GM18520 (cell line): ENCODE results near the gene TAS2R41.
"Not testable (repeated sequence)": the region's sequence is repeated elsewhere in the genome, so short reads cannot be mapped to it uniquely, and the experiment has no call there.

Experiments
- ATAC-seq: cut with Tn5 transposase; IDR thresholded peaks from one replicate; pipeline ENCODE4 v1.9.1; 2021; ENCODE audit not compliant: unreplicated experiment

Gene TAS2R41

DNA sequence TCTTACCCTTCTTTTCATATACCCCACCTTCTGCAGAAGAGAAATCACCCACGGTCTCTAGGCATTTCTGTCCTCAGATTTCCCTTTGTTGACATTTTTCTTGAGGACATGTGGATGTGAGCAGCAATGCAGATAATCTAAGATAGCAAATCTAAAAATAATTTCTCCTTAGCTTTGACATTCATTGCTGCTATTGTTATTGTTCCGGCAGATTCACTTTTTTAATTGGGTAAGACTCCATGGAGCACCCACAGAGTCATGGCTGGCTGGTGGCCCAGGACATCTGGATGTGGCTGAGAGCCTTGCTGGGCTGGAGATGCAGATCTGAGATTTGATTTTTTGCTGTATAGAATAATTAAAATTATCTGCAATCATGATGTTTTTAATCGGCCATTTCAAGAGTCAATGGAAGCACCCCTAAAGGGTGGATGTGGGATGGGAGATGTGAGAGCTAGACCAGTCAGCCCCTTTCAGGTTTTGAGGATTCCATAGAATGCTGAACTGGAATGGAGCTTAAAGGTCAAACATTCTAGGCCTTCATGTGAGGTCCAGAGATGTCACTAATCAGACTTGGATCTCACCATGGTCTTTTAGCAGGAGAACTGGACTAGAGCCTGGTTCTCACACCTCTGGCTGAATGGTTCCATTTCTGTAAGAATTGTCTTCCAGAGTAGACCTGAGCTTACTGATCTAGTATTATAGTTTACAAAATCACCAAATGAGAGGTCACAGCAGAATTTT is 37.5 kb downstream of the TAS2R41 start:
- ATAC-seq: no peak

DNA sequence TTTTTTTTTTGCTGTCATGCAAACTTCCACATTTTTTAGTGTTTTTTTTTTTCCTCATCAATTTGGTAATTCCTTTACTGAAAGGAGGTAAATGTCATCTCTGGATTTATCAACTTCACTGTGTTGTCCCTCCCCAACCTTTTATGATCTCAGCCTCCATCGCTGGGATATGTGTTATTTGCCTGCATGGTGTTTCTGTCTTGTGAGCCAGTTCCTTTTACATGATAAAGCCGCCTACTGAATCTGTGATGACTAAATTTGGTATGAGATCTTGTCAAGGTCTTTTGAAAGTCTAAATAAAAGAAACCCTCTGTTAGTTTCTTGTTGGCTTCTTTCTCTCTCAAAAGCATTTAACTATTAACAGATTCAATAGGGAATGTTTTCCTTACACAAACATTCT is 39.3 kb downstream of the TAS2R41 start:
- no peak for ATAC-seq

DNA sequence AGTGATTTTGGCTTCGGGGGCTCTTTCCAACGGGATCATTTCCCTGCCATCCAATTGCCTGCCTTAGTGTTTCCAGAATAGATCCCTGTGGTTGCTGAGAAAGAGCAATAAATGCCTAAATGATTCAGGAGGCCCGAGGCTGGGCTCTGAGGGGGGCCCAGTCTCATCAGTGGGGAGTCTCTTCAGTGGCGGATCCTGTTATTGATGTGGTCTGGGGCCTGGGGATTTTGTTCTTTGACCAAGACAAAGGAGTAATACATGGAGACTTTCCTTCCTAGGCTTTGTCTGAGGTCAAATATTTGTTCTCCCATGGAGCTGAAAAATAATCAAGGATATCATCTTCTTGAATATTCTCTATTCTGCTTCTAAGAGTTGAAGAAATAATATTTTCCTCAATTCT is 40.8 kb downstream of the TAS2R41 start:
- ATAC-seq: no peak

DNA sequence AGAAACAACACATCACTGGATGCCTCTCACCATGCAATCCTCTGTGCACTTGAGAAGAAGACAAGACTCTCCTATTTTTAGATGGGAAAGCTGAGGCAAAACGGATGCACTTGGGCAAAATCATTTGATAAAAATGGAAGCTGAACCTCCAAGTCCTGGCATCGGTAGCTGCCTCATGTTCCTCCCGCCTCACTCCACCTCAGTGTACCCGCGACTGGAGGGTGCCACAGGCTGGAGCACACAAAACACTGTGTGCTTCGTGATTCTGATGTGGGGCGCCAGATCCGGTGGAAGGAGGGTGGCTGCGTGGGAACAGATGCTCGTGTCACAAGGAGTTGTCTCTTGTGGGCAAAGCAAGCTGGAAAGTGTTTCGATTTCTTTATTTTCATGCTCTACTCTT is 41.3 kb downstream of the TAS2R41 start:
- no peak for ATAC-seq

DNA sequence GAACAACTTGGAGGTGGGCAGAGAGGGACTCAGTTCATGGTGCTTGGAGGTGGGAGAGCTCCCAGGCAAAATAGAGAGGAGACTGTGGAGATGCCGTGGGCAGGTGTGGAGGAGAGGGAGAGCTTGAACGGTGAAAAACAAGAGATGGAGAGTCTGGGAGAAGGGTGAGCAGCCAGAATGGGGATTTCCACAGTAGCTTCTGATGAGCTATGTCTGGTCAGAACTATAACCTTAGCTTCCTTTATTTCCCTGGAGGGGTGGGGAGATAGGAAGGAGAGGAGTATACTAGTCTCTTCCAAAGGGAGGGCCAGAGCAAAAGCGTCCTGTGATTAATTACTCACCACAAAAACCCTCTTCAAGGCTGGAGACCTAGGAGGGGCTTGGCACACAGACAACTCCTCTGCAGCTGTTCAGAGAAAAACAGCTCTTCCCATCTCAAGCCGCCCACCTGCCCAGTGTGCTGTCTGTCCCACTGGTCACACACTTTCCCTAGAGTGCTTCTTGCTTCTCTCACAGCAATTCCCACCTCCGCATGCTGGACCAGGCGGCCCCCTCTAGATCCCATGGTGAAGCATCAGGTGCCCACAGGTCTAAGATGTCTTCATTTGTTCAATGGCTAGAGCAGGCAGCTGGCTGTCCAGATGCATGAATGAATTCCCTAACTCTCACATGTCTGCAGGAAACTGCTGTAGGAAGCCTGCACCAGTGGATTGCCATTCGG is 41.9 kb downstream of the TAS2R41 start:
- ATAC-seq: no peak

DNA sequence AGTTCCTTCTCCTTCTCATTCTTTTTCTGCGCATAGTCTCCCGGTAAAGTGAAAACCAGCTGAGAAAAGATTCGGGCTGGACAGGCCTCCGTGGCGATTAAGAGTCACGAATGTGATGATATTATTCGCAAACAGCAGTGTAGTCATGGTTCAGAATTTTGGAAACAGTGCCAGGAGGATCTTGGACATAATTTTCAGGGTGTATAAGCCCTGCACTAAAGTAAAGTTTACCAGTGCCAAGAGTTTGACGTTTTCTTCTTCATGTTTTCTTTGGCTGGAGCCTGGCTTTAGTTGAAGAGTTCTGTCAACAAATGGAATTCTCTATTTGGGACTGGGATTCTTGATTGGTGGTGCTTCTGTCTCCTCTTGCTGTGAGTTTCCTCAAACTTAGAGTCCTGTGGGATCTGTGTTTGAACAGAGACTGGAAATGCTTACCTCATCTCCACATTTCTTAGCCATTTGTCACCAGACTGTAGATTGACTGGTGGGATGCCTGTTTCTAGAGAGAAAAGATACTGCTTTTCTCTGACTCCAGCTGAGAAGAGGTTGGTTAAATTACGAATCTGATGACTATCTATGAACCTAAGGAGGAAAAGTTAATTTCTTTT is 44.7 kb downstream of the TAS2R41 start:
- not testable (repeated sequence) for ATAC-seq
